ENCODE data around the gene KIRREL3. TPM values are rescaled to one million over a fixed set of nuclear protein-coding genes. Genes with fewer than 3 reads are reported as not detected.
A peak's percentile ranks its signal among the peaks of the same experiment; 100 is the strongest.

The KIRREL3 gene
- total RNA-seq, 2 experiments from 2014 or later: not detected

DNA sequence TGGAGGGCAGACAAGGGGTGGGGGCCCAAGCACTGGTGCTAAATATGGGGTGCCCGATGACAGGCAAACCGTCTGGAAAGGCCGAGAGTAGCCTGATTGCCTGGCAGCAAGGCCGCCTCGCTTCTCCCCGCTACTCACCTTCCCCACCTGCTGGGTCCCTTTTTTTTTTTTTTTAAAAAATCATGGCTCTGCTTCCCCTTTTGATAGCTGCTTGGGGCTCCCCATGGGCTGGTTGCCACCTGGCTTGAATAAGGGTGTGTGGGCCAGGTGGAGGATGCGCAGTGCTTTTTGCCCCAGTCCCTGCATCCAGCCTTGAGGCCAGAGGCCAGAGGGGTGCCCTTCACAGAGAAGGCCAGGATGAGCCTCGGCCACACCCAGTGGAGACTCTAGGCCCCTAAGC, 533.1 kb downstream of the KIRREL3 start:
- no peak overlapping the region for H3K4me3 Mint-ChIP-seq
- CTCF ChIA-PET: interaction anchor here (6.7 kb wide), 1 partner anchor 13 kb away, joined by 84 read pairs; no protein-coding TSS in a partner anchor

GRCh38 chr11:126467046-126467370, 533.6 kb downstream of the KIRREL3 start:
- no peaks in the 10 kb centered on the region for H3K36me3 Mint-ChIP-seq (ENCODE audit: low read depth)
- H3K4me1 Mint-ChIP-seq (ENCODE audit: low read depth): peaks cover 33% of the 10 kb centered on the region
- no peak overlapping the region for H3K27ac Mint-ChIP-seq
- POLR2A ChIA-PET: interaction anchor here (2.3 kb wide), 1 partner anchor 13 kb away, joined by 10 read pairs; no protein-coding TSS in a partner anchor
- DNase-seq: no peak
- no peak overlapping the region for H3K4me3 Mint-ChIP-seq
- CTCF ChIA-PET: interaction anchor here (1.5 to 6.7 kb wide), 2 partner anchors 13 to 23 kb away, joined by 3 to 84 read pairs; no protein-coding TSS in a partner anchor
- no peaks in the 10 kb centered on the region for H3K27me3 Mint-ChIP-seq (ENCODE audit: low read depth)
- no peaks in the 10 kb centered on the region for H3K9me3 Mint-ChIP-seq (ENCODE audit: insufficient read depth)
- ATAC-seq: no peak

More for the DNA sequence above, 533.1 kb downstream of the KIRREL3 start:
- POLR2A ChIA-PET: no interaction called here
- no peak overlapping the region for H3K27ac Mint-ChIP-seq
- no peak for ATAC-seq
- H3K4me1 Mint-ChIP-seq (ENCODE audit: low read depth): peaks cover 33% of the 10 kb centered on the region
- no peak for DNase-seq
- H3K36me3 Mint-ChIP-seq (ENCODE audit: low read depth): no peaks in the 10 kb centered on the region
- H3K9me3 Mint-ChIP-seq (ENCODE audit: insufficient read depth): no peaks in the 10 kb centered on the region
- H3K27me3 Mint-ChIP-seq (ENCODE audit: low read depth): no peaks in the 10 kb centered on the region

- Mint-ChIP-seq H3K27ac (peak overlapping the region; percentile 84), H3K27me3 (ENCODE audit: low read depth) (no peaks in the 10 kb centered on the region), H3K4me1 (ENCODE audit: low read depth) (peaks cover 33% of the 10 kb centered on the region), H3K36me3 (ENCODE audit: low read depth) (no peaks in the 10 kb centered on the region), H3K9me3 (ENCODE audit: insufficient read depth) (no peaks in the 10 kb centered on the region), H3K4me3 (peak overlapping the region; percentile 13)
- ChIA-PET CTCF (interaction anchor here (1.2 to 6.7 kb wide), 4 partner anchors 11 to 26 kb away, joined by 3 to 84 read pairs (median 4); no protein-coding TSS in a partner anchor), POLR2A (interaction anchor here (0.9 to 2.3 kb wide), 3 partner anchors 11 to 198 kb away, joined by 3 to 10 read pairs (median 6); partner anchors contain the start of genes FOXRED1 and SRPRA)
- ATAC-seq (no peak), DNase-seq (no peak)
Measured at GRCh38 chr11:126466236-126467045, 534.1 kb downstream of the KIRREL3 start.

DNA sequence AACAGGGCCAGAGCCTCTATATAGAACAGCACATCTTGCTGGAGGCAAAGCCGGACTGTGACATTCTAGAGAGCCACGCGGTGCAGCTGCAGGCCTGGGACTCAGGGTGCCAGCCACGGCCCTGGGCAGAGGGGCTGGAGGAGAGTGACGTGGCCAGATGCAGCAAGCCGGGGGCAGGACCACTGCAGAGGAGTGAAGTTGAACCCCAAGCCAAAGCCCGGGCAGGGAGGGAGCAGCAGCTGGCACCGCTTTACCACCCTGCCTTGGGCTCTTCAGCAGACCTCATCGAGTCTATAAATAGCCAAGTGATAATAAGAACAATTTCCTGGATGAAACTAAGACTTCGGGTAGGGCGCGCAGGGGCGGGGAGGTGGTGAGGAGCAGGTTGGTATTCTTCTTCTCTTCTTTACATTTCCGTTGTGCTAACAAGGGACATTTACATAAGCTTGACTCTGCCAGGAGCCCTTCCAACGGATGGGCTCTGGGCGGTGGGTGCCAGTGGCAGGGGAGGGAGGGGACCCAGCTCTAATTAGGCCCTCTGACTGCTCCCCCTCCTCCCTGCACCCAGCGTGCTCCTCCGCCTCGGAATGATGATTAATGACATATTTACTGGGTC, 534.9 kb downstream of the KIRREL3 start:
- H3K4me3 Mint-ChIP-seq: peak overlapping the region; percentile 13
- no peaks in the 10 kb centered on the region for H3K9me3 Mint-ChIP-seq (ENCODE audit: insufficient read depth)
- peak overlapping the region; percentile 84 for H3K27ac Mint-ChIP-seq
- ChIA-PET CTCF (interaction anchor here (1.2 to 6.7 kb wide), 4 partner anchors 12 to 25 kb away, joined by 3 to 84 read pairs (median 4); no protein-coding TSS in a partner anchor), POLR2A (interaction anchor here (0.9 to 2.3 kb wide), 3 partner anchors 12 to 197 kb away, joined by 3 to 10 read pairs (median 6); partner anchors contain the start of genes FOXRED1 and SRPRA)
- DNase-seq (peak; percentile 67), ATAC-seq (peak; percentile 82)
- no peaks in the 10 kb centered on the region for H3K36me3 Mint-ChIP-seq (ENCODE audit: low read depth)
- H3K4me1 Mint-ChIP-seq (ENCODE audit: low read depth): peaks cover 32% of the 10 kb centered on the region
- H3K27me3 Mint-ChIP-seq (ENCODE audit: low read depth): no peaks in the 10 kb centered on the region

GRCh38 chr11:126464796-126465195, 535.8 kb downstream of the KIRREL3 start:
- no peak for ATAC-seq
- no peaks in the 10 kb centered on the region for H3K36me3 Mint-ChIP-seq (ENCODE audit: low read depth)
- peak overlapping the region; percentile 84 for H3K27ac Mint-ChIP-seq
- no peaks in the 10 kb centered on the region for H3K27me3 Mint-ChIP-seq (ENCODE audit: low read depth)
- H3K4me1 Mint-ChIP-seq (ENCODE audit: low read depth): peaks cover 32% of the 10 kb centered on the region
- ChIA-PET CTCF (interaction anchor here (1.2 to 6.7 kb wide), 2 partner anchors 12 to 15 kb away, joined by 3 to 84 read pairs; no protein-coding TSS in a partner anchor), POLR2A (interaction anchor here (2.3 kb wide), 1 partner anchor 15 kb away, joined by 10 read pairs; no protein-coding TSS in a partner anchor)
- H3K9me3 Mint-ChIP-seq (ENCODE audit: insufficient read depth): no peaks in the 10 kb centered on the region
- no peak overlapping the region for H3K4me3 Mint-ChIP-seq
- no peak for DNase-seq

DNA sequence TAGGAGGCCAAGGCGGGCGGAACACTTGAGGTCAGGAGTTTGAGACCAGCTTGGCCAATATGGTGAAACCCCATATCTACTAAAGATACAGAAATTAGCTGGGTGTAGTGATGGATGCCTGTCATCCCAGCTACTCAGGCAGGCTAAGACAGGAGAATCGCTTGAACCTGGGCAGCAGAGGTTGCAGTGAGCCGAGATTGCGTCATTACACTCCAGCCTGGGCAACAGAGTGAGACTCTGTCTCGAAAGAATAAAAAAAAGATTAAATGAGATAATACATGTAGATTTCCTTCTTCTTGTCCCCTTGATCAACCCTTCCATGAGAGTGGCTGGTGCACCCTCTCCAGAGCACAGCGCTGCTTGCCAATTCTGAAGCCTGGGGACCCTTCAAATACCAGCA, 538.1 kb downstream of the KIRREL3 start:
- POLR2A ChIA-PET: interaction anchor here (0.9 kb wide), 1 partner anchor 22 kb away, joined by 3 read pairs; no protein-coding TSS in a partner anchor
- Mint-ChIP-seq H3K27ac (no peak overlapping the region), H3K27me3 (ENCODE audit: low read depth) (no peaks in the 10 kb centered on the region), H3K36me3 (ENCODE audit: low read depth) (no peaks in the 10 kb centered on the region), H3K4me1 (ENCODE audit: low read depth) (peaks cover 28% of the 10 kb centered on the region), H3K9me3 (ENCODE audit: insufficient read depth) (no peaks in the 10 kb centered on the region), H3K4me3 (no peak overlapping the region)
- DNase-seq: no peak
- ATAC-seq: no peak
- CTCF ChIA-PET: interaction anchor here (1.5 to 5.5 kb wide), 2 partner anchors 18 to 21 kb away, joined by 3 to 32 read pairs; no protein-coding TSS in a partner anchor

GRCh38 chr11:126461996-126462395, 538.6 kb downstream of the KIRREL3 start:
- ChIA-PET POLR2A (interaction anchor here (0.9 kb wide), 1 partner anchor 19 kb away, joined by 3 read pairs; no protein-coding TSS in a partner anchor), CTCF (interaction anchor here (1.5 to 5.5 kb wide), 2 partner anchors 18 to 21 kb away, joined by 3 to 32 read pairs; no protein-coding TSS in a partner anchor)
- DNase-seq (no peak), ATAC-seq (no peak)
- Mint-ChIP-seq H3K27ac (no peak overlapping the region), H3K4me1 (ENCODE audit: low read depth) (peaks cover 26% of the 10 kb centered on the region), H3K4me3 (no peak overlapping the region), H3K36me3 (ENCODE audit: low read depth) (no peaks in the 10 kb centered on the region), H3K9me3 (ENCODE audit: insufficient read depth) (no peaks in the 10 kb centered on the region), H3K27me3 (ENCODE audit: low read depth) (no peaks in the 10 kb centered on the region)

DNA sequence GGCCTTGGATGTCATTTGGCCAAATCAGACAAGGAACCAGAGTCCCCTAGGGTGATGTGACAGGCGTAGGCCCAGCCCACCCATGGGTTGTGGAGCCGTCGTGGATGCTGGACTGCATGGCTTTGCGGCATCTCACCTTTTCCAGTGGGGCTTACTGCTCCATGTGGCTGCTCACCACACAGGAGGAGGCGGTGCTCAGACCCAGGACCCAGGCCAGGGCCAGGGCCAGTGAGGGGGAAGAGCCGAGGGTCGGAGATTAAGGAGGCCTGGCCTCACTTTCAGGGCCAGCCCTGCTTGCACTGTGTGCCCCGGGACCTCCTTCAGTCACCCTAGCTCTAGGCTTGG, 539.5 kb downstream of the KIRREL3 start:
- H3K9me3 Mint-ChIP-seq (ENCODE audit: insufficient read depth): no peaks in the 10 kb centered on the region
- no peak for ATAC-seq
- H3K4me1 Mint-ChIP-seq (ENCODE audit: low read depth): peaks cover 18% of the 10 kb centered on the region
- ChIA-PET POLR2A (no interaction called here), CTCF (interaction anchor here (5.5 kb wide), 1 partner anchor 19 kb away, joined by 32 read pairs; no protein-coding TSS in a partner anchor)
- H3K27me3 Mint-ChIP-seq (ENCODE audit: low read depth): no peaks in the 10 kb centered on the region
- H3K4me3 Mint-ChIP-seq: no peak overlapping the region
- H3K36me3 Mint-ChIP-seq (ENCODE audit: low read depth): no peaks in the 10 kb centered on the region
- H3K27ac Mint-ChIP-seq: no peak overlapping the region
- DNase-seq: no peak

- no peak for ATAC-seq
- no peaks in the 10 kb centered on the region for H3K36me3 Mint-ChIP-seq (ENCODE audit: low read depth)
- DNase-seq: no peak
- H3K4me1 Mint-ChIP-seq (ENCODE audit: low read depth): peaks cover 13% of the 10 kb centered on the region
- ChIA-PET CTCF (interaction anchor here (5.5 kb wide), 1 partner anchor 20 kb away, joined by 32 read pairs; no protein-coding TSS in a partner anchor), POLR2A (no interaction called here)
- no peaks in the 10 kb centered on the region for H3K9me3 Mint-ChIP-seq (ENCODE audit: insufficient read depth)
- no peak overlapping the region for H3K4me3 Mint-ChIP-seq
- H3K27me3 Mint-ChIP-seq (ENCODE audit: low read depth): no peaks in the 10 kb centered on the region
- H3K27ac Mint-ChIP-seq: no peak overlapping the region
Measured at GRCh38 chr11:126460417-126461095, 540.0 kb downstream of the KIRREL3 start.

- no peak overlapping the region for H3K27ac Mint-ChIP-seq
- no peak for DNase-seq
- H3K4me1 Mint-ChIP-seq (ENCODE audit: low read depth): peaks cover 6% of the 10 kb centered on the region
- no peak overlapping the region for H3K4me3 Mint-ChIP-seq
- H3K9me3 Mint-ChIP-seq (ENCODE audit: insufficient read depth): no peaks in the 10 kb centered on the region
- ATAC-seq: no peak
- ChIA-PET CTCF (interaction anchor here (5.5 kb wide), 1 partner anchor 20 kb away, joined by 32 read pairs; no protein-coding TSS in a partner anchor), POLR2A (no interaction called here)
- no peaks in the 10 kb centered on the region for H3K27me3 Mint-ChIP-seq (ENCODE audit: low read depth)
- H3K36me3 Mint-ChIP-seq (ENCODE audit: low read depth): no peaks in the 10 kb centered on the region
Measured at GRCh38 chr11:126459691-126460281, 540.8 kb downstream of the KIRREL3 start.

GRCh38 chr11:126457817-126458216, 542.8 kb downstream of the KIRREL3 start:
- CTCF ChIA-PET: no interaction called here
- ATAC-seq (no peak), DNase-seq (no peak)
- H3K9me3 Mint-ChIP-seq (ENCODE audit: insufficient read depth): no peaks in the 10 kb centered on the region
- H3K4me1 Mint-ChIP-seq (ENCODE audit: low read depth): no peaks in the 10 kb centered on the region
- no peak overlapping the region for H3K27ac Mint-ChIP-seq
- no peak overlapping the region for H3K4me3 Mint-ChIP-seq
- H3K27me3 Mint-ChIP-seq (ENCODE audit: low read depth): no peaks in the 10 kb centered on the region
- no peaks in the 10 kb centered on the region for H3K36me3 Mint-ChIP-seq (ENCODE audit: low read depth)
- POLR2A ChIA-PET: no interaction called here

All from activated CD8-positive, alpha-beta T cell treated with anti-CD3 and anti-CD28 coated beads, Interleukin-2, amount 10 ng/mL, durations not matched to agents 7 days and 5 days (primary cell).